Aortic smooth muscle cell (primary cell): ENCODE results near the gene CDKN2A. TPM values are rescaled to one million over a fixed set of nuclear protein-coding genes. Genes with fewer than 3 reads are reported as not detected.

Experiments used
- total RNA-seq: library from RNA; depleted of rRNA; stranded (reverse); fragments of >200 nt; gene quantifications from 2 replicates; pipeline ENCODE4 v1.2.3, GENCODE V29; 2014

The CDKN2A gene
- 8.0 and 10.7 TPM in 2 replicates for total RNA-seq

GRCh38 chr9:21993893-21994555 is at the start of gene CDKN2A:
CDKN2A (minus strand) TSS chr9:21994392.

GRCh38 chr9:22008717-22009505 is 14.7 kb upstream of the CDKN2A start, which contains the start of gene CDKN2B:
CDKN2B (minus strand) TSS chr9:22009305; CDS start chr9:22008953, 352 bp downstream.

GRCh38 chr9:21994556-21995005 is 389 bp upstream of the CDKN2A start, which contains the start of gene CDKN2B-AS1:
CDKN2B-AS1 (plus strand) TSS chr9:21994791.

Other genes starting within 250 kb of the CDKN2A start
- 22.9 and 33.8 TPM in 2 replicates for gene MTAP, start 191.8 kb downstream of the CDKN2A start, total RNA-seq
- 4.9 and 5.2 TPM in 2 replicates for gene CDKN2B-AS1, start 399 bp upstream of the CDKN2A start, total RNA-seq
- gene CDKN2B, start 14.9 kb upstream of the CDKN2A start, total RNA-seq, result 4.4 and 12.6 TPM in 2 replicates